HFFc6 (cell line): ENCODE results near the gene DENND2C. TPM values are rescaled to one million over a fixed set of nuclear protein-coding genes. Genes with fewer than 3 reads are reported as not detected.

Source experiments
- DNase-seq: peaks from one replicate; pipeline ENCODE4 v3.0.0-alpha.2; 2018
- H3K27ac Mint-ChIP-seq: 2 replicates; pipeline ENCODE4 v1.8.0; 2020; ENCODE audit warnings: mild to moderate bottlenecking, mixed read lengths
- H3K27me3 Mint-ChIP-seq: 2 replicates; pipeline ENCODE4 v1.8.0; 2021; ENCODE audit warnings: mild to moderate bottlenecking, moderate library complexity, mixed read lengths; ENCODE audit not compliant: insufficient read depth
- H3K36me3 Mint-ChIP-seq: 2 replicates; pipeline ENCODE4 v1.8.0; 2021; ENCODE audit warnings: low read depth, mixed read lengths
- H3K4me1 Mint-ChIP-seq: 2 replicates; pipeline ENCODE4 v1.8.0; 2020; ENCODE audit warnings: low read depth, mixed read lengths
- H3K4me3 Mint-ChIP-seq: 2 replicates; pipeline ENCODE4 v1.8.0; 2020; ENCODE audit warnings: mild to moderate bottlenecking, moderate library complexity, mixed read lengths
- H3K9me3 Mint-ChIP-seq: 2 replicates; pipeline ENCODE4 v1.8.0; 2020; ENCODE audit warnings: mild to moderate bottlenecking, mixed read lengths
- CTCF ChIP-seq: fragments of 200-600 bp; sonication (generic); IDR thresholded peaks from 2 replicates; pipeline ENCODE4 v1.5.0; 2021; ENCODE audit warnings: antibody characterized with exemption, mild to moderate bottlenecking
- total RNA-seq, 6 experiments: library from RNA; stranded (reverse); fragmentation: NEBNext Ultra II Directional; extraction: Animal tissue kit (Norgen Biotek cat#: 25700); gene quantifications; 2 replicates in 1 of 6; 3 replicates in 5 of 6; pipeline ENCODE4 v1.2.3, GENCODE V29; 2021

Gene DENND2C
- total RNA-seq, 6 experiments from 2014 or later = 1.5 to 2.0 (median 1.8) TPM

- Mint-ChIP-seq H3K4me1 (no peaks in the 10 kb centered on the region), H3K9me3 (no peaks in the 10 kb centered on the region), H3K36me3 (peaks cover 17% of the 10 kb centered on the region), H3K27me3 (no peaks in the 10 kb centered on the region; the same call in none of the 2 replicates), H3K4me3 (no peak overlapping the region), H3K27ac (no peak overlapping the region)
- no peak for DNase-seq
- no peak for TF ChIP-seq CTCF
These were observed 108.5 kb downstream of the DENND2C start for GRCh38 chr1:114561333-114561732.

- no peak overlapping the region for H3K4me3 Mint-ChIP-seq
- no peaks in the 10 kb centered on the region for H3K4me1 Mint-ChIP-seq
- DNase-seq = no peak
- H3K27me3 Mint-ChIP-seq = no peaks in the 10 kb centered on the region; the same call in 1 of the 2 replicates
- no peaks in the 10 kb centered on the region for H3K36me3 Mint-ChIP-seq
- no peaks in the 10 kb centered on the region for H3K9me3 Mint-ChIP-seq
- no peak overlapping the region for H3K27ac Mint-ChIP-seq
- no peak for TF ChIP-seq CTCF
These were observed 110.5 kb downstream of the DENND2C start for GRCh38 chr1:114559356-114559755.

GRCh38 chr1:114558544-114558943 is 111.3 kb downstream of the DENND2C start:
- peak; percentile 63 for TF ChIP-seq CTCF
- no peak for DNase-seq
- no peaks in the 10 kb centered on the region for H3K36me3 Mint-ChIP-seq
- H3K4me3 Mint-ChIP-seq = no peak overlapping the region
- no peaks in the 10 kb centered on the region for H3K4me1 Mint-ChIP-seq
- no peak overlapping the region for H3K27ac Mint-ChIP-seq
- H3K27me3 Mint-ChIP-seq = no peaks in the 10 kb centered on the region; the same call in 1 of the 2 replicates
- no peaks in the 10 kb centered on the region for H3K9me3 Mint-ChIP-seq

GRCh38 chr1:114554577-114554976 is 115.3 kb downstream of the DENND2C start:
- H3K4me1 Mint-ChIP-seq = no peaks in the 10 kb centered on the region
- no peak for TF ChIP-seq CTCF
- no peaks in the 10 kb centered on the region for H3K27me3 Mint-ChIP-seq
- H3K4me3 Mint-ChIP-seq = no peak overlapping the region
- no peaks in the 10 kb centered on the region for H3K36me3 Mint-ChIP-seq
- H3K9me3 Mint-ChIP-seq = no peaks in the 10 kb centered on the region
- no peak overlapping the region for H3K27ac Mint-ChIP-seq
- DNase-seq = no peak

- no peak overlapping the region for H3K27ac Mint-ChIP-seq
- H3K4me3 Mint-ChIP-seq = no peak overlapping the region
- no peaks in the 10 kb centered on the region for H3K9me3 Mint-ChIP-seq
- H3K27me3 Mint-ChIP-seq = peaks cover 2% of the 10 kb centered on the region; the same call in 1 of the 2 replicates
- TF ChIP-seq CTCF = no peak
- H3K4me1 Mint-ChIP-seq = no peaks in the 10 kb centered on the region
- H3K36me3 Mint-ChIP-seq = no peaks in the 10 kb centered on the region
- DNase-seq = no peak
These were observed 117.7 kb downstream of the DENND2C start for GRCh38 chr1:114552106-114552639.
